Right atrium auricular region (tissue), 2 donors: ENCODE measurements around the gene NUDT16L1. TPM values are rescaled to one million over a fixed set of nuclear protein-coding genes. Genes with fewer than 3 reads are reported as not detected.

Experiments used
- DNase-seq: peaks from one replicate; pipeline ENCODE4 v3.0.0-alpha.2; 2019; ENCODE audit warnings: low spot score
- H3K27ac ChIP-seq, 2 donors: fragments of 200-600 bp; sonication (generic); 1 replicate in 1 of 2; 2 replicates in 1 of 2; pipeline ENCODE4 v1.5.1; 2016 to 2019
- H3K27me3 ChIP-seq, 2 donors: fragments of 200-600 bp; sonication (generic); one replicate each; pipeline versions ENCODE4 v1.5.1 to v1.6.0; 2017 to 2019
- H3K36me3 ChIP-seq: fragments of 200-600 bp; sonication (generic); one replicate; pipeline ENCODE4 v1.5.1; 2016
- H3K4me1 ChIP-seq, 2 donors: fragments of 200-600 bp; sonication (generic); one replicate each; pipeline versions ENCODE4 v1.5.1 to v1.6.0; 2017 to 2019
- H3K4me3 ChIP-seq, 2 donors: fragments of 200-600 bp; sonication (generic); 1 replicate in 1 of 2; 2 replicates in 1 of 2; pipeline ENCODE4 v1.5.1; 2017 to 2019; ENCODE audit warnings: mild to moderate bottlenecking in 1 of 2, moderate library complexity in 1 of 2
- H3K9me3 ChIP-seq, 2 donors: fragments of 200-600 bp; sonication (generic); one replicate each; pipeline ENCODE4 v1.5.1; 2019
- CTCF ChIP-seq, 2 donors: fragments of 200-600 bp; sonication (generic); IDR thresholded peaks; one replicate each; pipeline ENCODE4 v1.5.1; 2019; ENCODE audit warnings: antibody characterized with exemption in 2 of 2
- total RNA-seq, 2 donors: library from RNA; depleted of rRNA; stranded (reverse); fragments of >200 nt; gene quantifications; one replicate each; pipeline ENCODE4 v1.1.0, GENCODE V29; 2016

The NUDT16L1 gene
- total RNA-seq, 2 donors from 2014 or later: 25.5 to 61.5 TPM

DNA sequence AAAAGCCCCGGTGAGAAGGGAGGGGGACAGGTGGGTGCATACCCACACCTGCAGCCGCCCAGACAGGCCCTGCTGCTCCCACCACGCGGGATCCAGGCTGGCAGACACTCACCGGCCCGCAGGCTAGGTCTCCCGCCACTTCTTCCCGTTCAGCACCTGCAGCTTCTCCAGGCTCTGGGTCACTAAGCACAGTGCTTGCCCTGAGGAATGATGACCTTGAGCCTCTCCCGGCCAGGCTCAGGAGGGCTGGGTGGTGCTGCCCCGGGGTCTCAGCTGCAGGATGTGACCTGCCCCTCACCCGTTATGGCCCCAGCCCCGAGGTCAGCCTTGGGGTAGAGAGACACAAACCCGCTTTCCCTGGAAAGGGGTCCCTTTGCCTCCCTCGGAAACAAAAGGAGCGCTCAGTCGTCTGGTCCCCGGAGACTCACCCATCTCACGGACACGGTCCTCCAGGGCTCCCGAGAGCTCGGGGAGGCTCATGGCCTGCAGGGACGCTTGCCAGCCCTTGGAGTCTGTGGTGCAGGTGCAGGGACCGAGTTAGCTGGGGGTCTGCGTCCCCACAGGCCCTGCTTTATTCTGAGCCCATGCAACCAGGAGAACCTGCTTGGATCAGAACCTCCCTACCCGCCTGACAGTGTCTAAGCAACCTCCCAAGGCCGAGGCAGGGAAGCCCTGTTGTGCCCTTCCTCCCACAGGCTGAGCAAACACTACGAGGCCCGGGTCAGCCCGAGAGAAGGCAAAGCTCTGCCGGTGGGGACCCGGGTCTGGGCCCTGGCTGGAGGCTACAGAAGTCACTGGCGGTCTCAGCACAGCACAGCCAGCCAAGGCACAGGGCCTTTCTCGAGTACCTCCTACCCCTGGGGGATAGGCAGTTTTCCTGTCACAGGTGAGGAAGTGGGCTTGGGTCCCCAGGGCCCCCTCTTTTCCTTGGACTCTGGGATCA is 3.8 kb downstream of the NUDT16L1 start:
- Histone ChIP-seq H3K4me1 (peaks cover 0 to 40% of the 10 kb centered on the region in 2 donors), H3K27ac (peak overlapping the region; percentile 84 to 95), H3K27me3 (no peaks in the 10 kb centered on the region), H3K36me3 (peaks cover 61% of the 10 kb centered on the region), H3K4me3 (no peak overlapping the region), H3K9me3 (no peaks in the 10 kb centered on the region)
- DNase-seq: no peak
- TF ChIP-seq CTCF (IDR thresholded peaks at IDR 0.05): no peak

DNA sequence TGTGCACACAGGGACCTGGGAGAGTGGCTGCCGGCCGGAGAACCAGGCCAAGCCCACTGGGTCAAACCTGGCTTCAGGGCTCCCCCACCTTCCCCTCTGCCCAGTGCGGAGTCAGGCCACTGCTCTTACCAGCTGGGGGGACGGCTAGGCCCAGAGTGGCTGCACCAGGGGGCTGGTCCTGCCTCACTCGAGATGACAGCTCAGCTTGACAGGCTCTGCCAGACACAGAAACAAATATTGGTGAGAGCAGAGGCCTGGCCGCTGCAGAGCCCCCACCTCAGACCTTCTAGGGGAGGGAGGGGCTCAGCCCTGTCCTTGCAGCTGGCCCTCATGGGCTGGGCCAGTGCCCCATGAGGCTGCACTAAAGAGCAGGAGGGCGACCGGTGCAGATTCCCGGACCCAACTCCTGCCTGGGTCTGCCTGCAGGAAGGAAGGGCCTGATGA is 4.5 kb downstream of the NUDT16L1 start:
- DNase-seq: no peak
- H3K36me3 ChIP-seq: peaks cover 63% of the 10 kb centered on the region
- peaks cover 0 to 33% of the 10 kb centered on the region in 2 donors for H3K4me1 ChIP-seq
- no peaks in the 10 kb centered on the region for H3K9me3 ChIP-seq
- no peak overlapping the region for H3K4me3 ChIP-seq
- no peak for TF ChIP-seq CTCF (IDR thresholded peaks at IDR 0.05)
- H3K27me3 ChIP-seq: no peaks in the 10 kb centered on the region
- H3K27ac ChIP-seq: no peak overlapping the region

DNA sequence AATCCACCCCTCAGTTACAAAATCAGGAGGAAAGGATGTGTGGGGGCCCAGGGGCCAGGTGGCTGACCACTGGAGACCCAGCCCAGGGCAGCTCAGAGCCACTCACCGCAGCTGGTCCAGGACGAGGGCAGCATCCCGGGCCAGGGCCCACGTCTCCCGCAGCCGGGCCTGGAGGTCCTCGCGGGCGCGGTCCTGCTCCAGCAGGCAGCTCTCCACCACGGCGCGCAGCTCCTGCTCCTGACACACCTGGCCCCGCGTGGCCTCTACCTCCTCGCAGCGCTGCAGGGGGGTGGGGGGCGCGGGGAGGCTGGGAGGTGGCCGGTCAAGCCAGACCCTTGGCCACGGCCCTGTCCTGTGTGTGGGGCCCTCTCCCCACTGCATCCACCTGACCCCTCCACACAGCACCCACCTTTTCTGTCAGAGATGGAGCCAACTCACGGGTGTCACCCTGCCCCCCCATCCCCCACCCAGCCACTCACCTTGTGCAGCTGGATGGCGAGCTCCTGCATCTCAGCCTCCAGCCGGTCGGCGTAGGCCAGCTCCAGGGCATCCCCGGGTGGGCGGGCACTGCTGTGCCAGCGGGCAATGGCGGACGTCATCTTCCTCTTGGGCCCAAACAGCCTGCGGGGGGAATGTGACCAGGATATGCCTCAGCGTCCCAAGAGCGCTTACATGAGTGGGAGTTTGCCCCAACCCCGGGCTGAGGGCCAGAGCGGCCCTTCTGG is 5.1 kb downstream of the NUDT16L1 start:
- DNase-seq: no peak
- H3K4me3 ChIP-seq: no peak overlapping the region
- H3K4me1 ChIP-seq: peaks cover 0 to 30% of the 10 kb centered on the region in 2 donors
- H3K9me3 ChIP-seq: no peaks in the 10 kb centered on the region
- no peaks in the 10 kb centered on the region for H3K27me3 ChIP-seq
- H3K27ac ChIP-seq: no peak overlapping the region
- peaks cover 63% of the 10 kb centered on the region for H3K36me3 ChIP-seq
- no peak for TF ChIP-seq CTCF (IDR thresholded peaks at IDR 0.05)

DNA sequence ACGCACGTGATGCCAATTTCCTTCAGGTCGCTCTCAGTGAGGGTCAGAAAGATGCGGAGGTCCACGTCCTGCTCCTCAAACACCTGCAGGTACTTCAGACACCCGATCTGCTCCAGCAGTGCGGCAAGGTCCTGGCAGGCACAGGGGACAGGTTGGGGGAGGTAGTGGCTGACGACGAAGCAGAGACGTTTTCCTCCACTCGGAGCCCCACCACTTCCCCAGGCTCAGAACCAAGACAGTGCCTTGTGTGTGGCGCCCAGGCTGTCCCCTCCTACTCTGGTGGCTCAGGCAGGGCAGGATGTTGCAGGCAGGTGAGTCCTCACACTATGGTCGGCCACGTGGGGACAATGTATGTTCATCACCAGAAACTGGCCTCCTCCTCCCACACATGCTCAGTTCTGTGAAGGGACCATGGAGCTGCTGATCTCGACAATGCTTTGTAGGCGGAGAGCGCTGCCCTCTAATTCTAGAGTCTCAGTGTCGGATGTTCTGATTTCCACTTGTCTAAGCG is 5.7 kb downstream of the NUDT16L1 start:
- no peak for TF ChIP-seq CTCF (IDR thresholded peaks at IDR 0.05)
- peaks cover 68% of the 10 kb centered on the region for H3K36me3 ChIP-seq

GRCh38 chr16:4700380-4700996 is 7.1 kb downstream of the NUDT16L1 start:
- Histone ChIP-seq H3K27ac (no peak overlapping the region), H3K27me3 (no peaks in the 10 kb centered on the region), H3K4me3 (no peak overlapping the region), H3K9me3 (no peaks in the 10 kb centered on the region), H3K36me3 (peaks cover 76% of the 10 kb centered on the region), H3K4me1 (peaks cover 0 to 15% of the 10 kb centered on the region in 2 donors)
- no peak for TF ChIP-seq CTCF (IDR thresholded peaks at IDR 0.05)
- DNase-seq: no peak

More for the DNA sequence above, 5.7 kb downstream of the NUDT16L1 start:
- no peak overlapping the region for H3K4me3 ChIP-seq
- peaks cover 0 to 29% of the 10 kb centered on the region in 2 donors for H3K4me1 ChIP-seq
- H3K27me3 ChIP-seq: no peaks in the 10 kb centered on the region
- DNase-seq: no peak
- no peak overlapping the region for H3K27ac ChIP-seq
- H3K9me3 ChIP-seq: no peaks in the 10 kb centered on the region
